Sigmoid colon (tissue), 4 donors: ENCODE data around the gene CDC25A.

Source experiments
- POLR2AphosphoS5 ChIP-seq, 4 donors: sonication (generic); formaldehyde crosslinking; IDR thresholded peaks; one replicate each; pipeline ENCODE4 v1.6.1; 2017; ENCODE audit warnings: antibody characterized with exemption in 4 of 4
- TF ChIP-seq, protein P1 (sequence below), 4 experiments: fragments of 450-650 bp in 3 of 4; fragments of 200-600 bp in 1 of 4; IDR thresholded peaks; one replicate each; pipeline ENCODE4 v1.5.1; 2016 to 2019; ENCODE audit warnings: antibody characterized with exemption in 4 of 4, mild to moderate bottlenecking in 3 of 4, moderate library complexity in 2 of 4

DNA sequence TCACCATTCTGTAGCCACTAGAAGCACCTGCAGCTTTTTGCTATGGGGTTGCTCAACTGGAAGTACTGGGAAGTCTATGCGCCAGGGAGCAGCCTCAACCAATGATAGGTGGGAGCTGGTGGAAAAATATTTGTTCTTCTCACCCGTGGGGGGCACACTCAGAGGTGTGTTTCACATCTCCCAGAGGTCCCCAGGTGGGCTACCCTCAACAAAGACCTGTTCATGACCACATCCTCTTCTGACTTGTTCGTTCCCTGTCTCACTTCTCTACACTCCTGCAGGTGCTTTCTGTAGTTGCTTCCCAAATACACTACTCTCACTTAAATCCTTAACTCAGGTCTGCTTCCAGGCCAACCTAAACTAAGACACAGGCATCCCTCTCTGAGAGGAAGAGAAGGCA is 38.7 kb upstream of the CDC25A start:
- TF ChIP-seq, protein P1, sequence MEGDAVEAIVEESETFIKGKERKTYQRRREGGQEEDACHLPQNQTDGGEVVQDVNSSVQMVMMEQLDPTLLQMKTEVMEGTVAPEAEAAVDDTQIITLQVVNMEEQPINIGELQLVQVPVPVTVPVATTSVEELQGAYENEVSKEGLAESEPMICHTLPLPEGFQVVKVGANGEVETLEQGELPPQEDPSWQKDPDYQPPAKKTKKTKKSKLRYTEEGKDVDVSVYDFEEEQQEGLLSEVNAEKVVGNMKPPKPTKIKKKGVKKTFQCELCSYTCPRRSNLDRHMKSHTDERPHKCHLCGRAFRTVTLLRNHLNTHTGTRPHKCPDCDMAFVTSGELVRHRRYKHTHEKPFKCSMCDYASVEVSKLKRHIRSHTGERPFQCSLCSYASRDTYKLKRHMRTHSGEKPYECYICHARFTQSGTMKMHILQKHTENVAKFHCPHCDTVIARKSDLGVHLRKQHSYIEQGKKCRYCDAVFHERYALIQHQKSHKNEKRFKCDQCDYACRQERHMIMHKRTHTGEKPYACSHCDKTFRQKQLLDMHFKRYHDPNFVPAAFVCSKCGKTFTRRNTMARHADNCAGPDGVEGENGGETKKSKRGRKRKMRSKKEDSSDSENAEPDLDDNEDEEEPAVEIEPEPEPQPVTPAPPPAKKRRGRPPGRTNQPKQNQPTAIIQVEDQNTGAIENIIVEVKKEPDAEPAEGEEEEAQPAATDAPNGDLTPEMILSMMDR (IDR thresholded peaks at IDR 0.05), result no peak
- TF ChIP-seq POLR2AphosphoS5 (IDR thresholded peaks at IDR 0.05), result no peak
